ENCODE data around the gene PCBP1. TPM values are rescaled to one million over a fixed set of nuclear protein-coding genes. Genes with fewer than 3 reads are reported as not detected.

PCBP1 gene
- 100 to 1,000 TPM; 147 to 220 (median 178) TPM for total RNA-seq
- long read RNA-seq, transcript PCBP1-201 (1 exons, 1,750 nt), result major isoform, 13 of 13 reads
- long read RNA-seq, partial matches to known transcripts, result 0 of 13 reads
- long read RNA-seq, other reads (novel, unspliced or antisense), result 0 of 13 reads

DNA sequence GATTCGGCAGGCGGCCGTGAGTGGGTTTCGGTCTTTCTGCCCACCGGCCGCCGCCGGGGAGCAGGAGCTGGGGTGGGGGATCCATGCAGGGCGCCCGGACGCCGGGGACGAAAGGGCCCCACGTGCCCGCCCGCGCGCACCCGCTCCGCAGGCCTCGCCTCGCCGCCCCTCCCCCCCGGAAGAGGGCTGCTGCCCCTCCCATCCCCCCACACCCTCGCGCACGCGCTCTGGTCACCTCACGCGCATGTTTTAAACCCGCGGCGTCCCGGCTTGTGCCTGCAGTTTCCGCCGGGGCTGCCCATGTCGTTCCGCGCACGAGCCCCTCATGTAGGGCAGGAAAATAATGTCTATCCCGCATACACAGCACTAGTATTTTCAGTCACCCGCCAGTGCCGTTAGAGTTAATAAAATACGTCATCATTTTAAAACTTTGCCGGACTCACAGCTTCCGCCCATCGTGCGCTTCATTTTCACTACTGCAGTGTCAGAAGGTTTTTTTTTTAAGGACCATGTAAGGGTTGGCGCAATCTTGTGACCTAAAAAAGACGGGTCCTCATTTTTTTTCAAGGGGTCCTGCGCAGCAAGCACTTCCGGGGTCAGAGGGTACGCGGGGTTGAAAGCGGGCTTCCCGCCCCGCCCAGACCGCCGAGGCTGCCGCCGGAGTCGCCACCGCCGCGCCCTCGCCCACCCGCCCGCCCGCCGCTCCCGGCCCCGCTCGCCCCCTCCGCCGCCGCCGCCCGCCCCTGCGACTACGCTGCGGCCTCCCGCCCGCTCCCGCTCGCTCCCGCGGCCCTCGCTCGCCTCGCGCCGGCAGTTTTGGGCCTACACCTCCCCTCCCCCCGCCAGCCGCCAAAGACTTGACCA is at the start of gene PCBP1:
Gene PCBP1, plus strand, starts transcription at position 640 of the 864 bp plus-strand sequence. CDS start 267 bp downstream, outside the sequence.
- intact Hi-C loops (cut with DNase I), result loop anchor here (2.0 to 5.0 kb wide), 2 partner anchors 55 to 56 kb away; no protein-coding TSS in a partner anchor
- H3K9me3 ChIP-seq, result no peaks in the 10 kb centered on the region
- TF ChIP-seq CTCF (IDR thresholded peaks at IDR 0.05) (no peak), POLR2A (IDR thresholded peaks at IDR 0.05) (peak; percentile 83)
- H3K27ac ChIP-seq, result peak within 1 kb of the TSS; percentile 100
- ATAC-seq (peak; percentile 57 to 76 (median 72)), DNase-seq (peak; percentile 96 to 97 (median 96))
- H3K4me1 ChIP-seq, result peaks cover 0 to 39% (median 13%) of the 10 kb centered on the region in 4 donors
- 0% methylated on average over 15 of the region's 94 CpGs for WGBS (ENCODE audit: insufficient coverage, low coverage, low lambda C conversion rate, missing lambda C conversion rate)
- peaks cover 0 to 17% (median 7%) of the 10 kb centered on the region in 4 donors for H3K36me3 ChIP-seq
- H3K4me3 ChIP-seq, result peak within 1 kb of the TSS; percentile 77 to 91 (median 81)
- no peaks in the 10 kb centered on the region for H3K27me3 ChIP-seq

GRCh38 chr2:70039366-70039765 is 47.9 kb upstream of the PCBP1 start:
- WGBS (ENCODE audit: insufficient coverage, low coverage, low lambda C conversion rate, missing lambda C conversion rate), result 71% methylated on average over 2 of the region's 2 CpGs
- H3K27ac ChIP-seq, result no peak overlapping the region
- H3K27me3 ChIP-seq, result no peaks in the 10 kb centered on the region
- H3K4me1 ChIP-seq, result peaks cover 0 to 11% (median 4%) of the 10 kb centered on the region in 4 donors
- H3K4me3 ChIP-seq, result no peak overlapping the region
- TF ChIP-seq CTCF (IDR thresholded peaks at IDR 0.05) (no peak), POLR2A (IDR thresholded peaks at IDR 0.05) (no peak)
- DNase-seq (peak in 1 of 3 donors; percentile 32), ATAC-seq (no peak)
- H3K9me3 ChIP-seq, result no peaks in the 10 kb centered on the region
- H3K36me3 ChIP-seq, result no peaks in the 10 kb centered on the region
- intact Hi-C loops (cut with DNase I), result no loop called here

DNA sequence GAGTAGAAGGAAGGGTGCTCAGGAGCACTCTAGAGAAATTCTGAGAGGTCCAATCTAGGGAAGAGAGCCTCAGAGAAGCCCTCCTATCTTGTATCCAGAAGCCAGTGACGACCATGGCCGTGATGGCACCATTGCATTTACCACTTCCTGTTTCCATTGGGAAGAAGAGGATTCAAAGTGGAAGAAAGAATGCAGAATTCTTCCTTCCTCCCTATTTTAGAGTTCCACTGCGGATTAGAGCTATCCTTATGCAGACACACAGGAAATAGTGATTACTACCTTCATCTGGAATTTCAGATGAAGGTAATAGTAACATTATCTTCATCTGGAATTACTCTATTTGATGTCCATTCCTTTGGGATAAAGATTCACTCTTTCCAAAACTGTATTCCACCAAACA is 45.6 kb upstream of the PCBP1 start:
- intact Hi-C loops (cut with DNase I), result no loop called here
- H3K36me3 ChIP-seq, result peaks cover 0 to 5% (median 0%) of the 10 kb centered on the region in 4 donors

GRCh38 chr2:70042246-70042645 is 45.0 kb upstream of the PCBP1 start:
- Histone ChIP-seq H3K27ac (peak overlapping the region in 2 of 3 donors; percentile 12 to 15), H3K27me3 (no peaks in the 10 kb centered on the region), H3K4me1 (no peaks in the 10 kb centered on the region), H3K4me3 (no peak overlapping the region), H3K9me3 (no peaks in the 10 kb centered on the region), H3K36me3 (peaks cover 0 to 7% (median 2%) of the 10 kb centered on the region in 4 donors)
- TF ChIP-seq CTCF (IDR thresholded peaks at IDR 0.05) (no peak), POLR2A (IDR thresholded peaks at IDR 0.05) (no peak)
- peak in 2 of 4 donors; percentile 24 to 56 for ATAC-seq
- whole genome bisulfite sequencing (ENCODE audit: insufficient coverage, low coverage, low lambda C conversion rate, missing lambda C conversion rate), result 94% methylated on average over 2 of the region's 2 CpGs
- DNase-seq, result peak in 1 of 3 donors; percentile 25
- intact Hi-C loops (cut with DNase I), result no loop called here

More for the DNA sequence above, 45.6 kb upstream of the PCBP1 start:
- no peaks in the 10 kb centered on the region for H3K9me3 ChIP-seq
- whole genome bisulfite sequencing (ENCODE audit: insufficient coverage, low coverage, low lambda C conversion rate, missing lambda C conversion rate), result 64% methylated on average over 1 of the region's 3 CpGs
- ATAC-seq (no peak), DNase-seq (peak in 1 of 3 donors; percentile 33)
- no peaks in the 10 kb centered on the region for H3K4me1 ChIP-seq
- H3K27me3 ChIP-seq, result no peaks in the 10 kb centered on the region
- no peak overlapping the region for H3K27ac ChIP-seq
- TF ChIP-seq POLR2A (IDR thresholded peaks at IDR 0.05), result no peak
- no peak for TF ChIP-seq CTCF (IDR thresholded peaks at IDR 0.05)
- H3K4me3 ChIP-seq, result no peak overlapping the region
